A549 (cell line): ENCODE measurements around the gene PKLR. TPM values are rescaled to one million over a fixed set of nuclear protein-coding genes. Genes with fewer than 3 reads are reported as not detected.
A peak's percentile ranks its signal among the peaks of the same experiment; 100 is the strongest.

Source experiments
- ATAC-seq, 2 experiments: fragments of 200-7000 bp in 1 of 2; fragments of >200 bp in 1 of 2; cut with Nextera tagmentation in 1 of 2; cut with Tn5 transposase in 1 of 2; 3 replicates each; pipeline versions ENCODE4 v1.8.0 to v1.9.1; 2018 to 2020; ENCODE audit warnings: mild to moderate bottlenecking in 1 of 2, moderate library complexity in 1 of 2
- CTCF ChIA-PET: fragments of 300-600 bp; sonication (Branson Sonifier 250); formaldehyde crosslinking; extraction: SDS; loops from one replicate; lab custom pipeline; 2021; ENCODE audit warnings: antibody characterized with exemption, inconsistent platforms; lab: Yijun Ruan, JAX
- POLR2A ChIA-PET: fragments of 350-600 bp; formaldehyde crosslinking; extraction: SDS; loops from one replicate; lab custom pipeline; 2021; ENCODE audit warnings: antibody characterized with exemption, inconsistent platforms; lab: Yijun Ruan, JAX
- DNase-seq, 2 experiments: peaks; one replicate each; pipeline versions ENCODE4 v3.0.0 to v3.0.0-alpha.2; 2011 to 2016; ENCODE audit warnings: low read depth in 1 of 2, low spot score in 1 of 2
- FAIRE-seq: peaks from 2 replicates; lab custom pipeline; 2011; peaks lifted over from hg19 to GRCh38; lab: Jason Lieb, UNC
- H3K27ac ChIP-seq, 2 experiments: fragments of >200 bp; sonication (Bioruptor Twin); formaldehyde crosslinking; 3 replicates each; pipeline ENCODE4 v1.5.1; 2016 to 2017
- H3K4me1 ChIP-seq: fragments of >200 bp; sonication (Bioruptor Twin); formaldehyde crosslinking; 3 replicates; pipeline ENCODE4 v1.6.1; 2016
- H3K4me2 ChIP-seq: fragments of >200 bp; sonication (Bioruptor Twin); formaldehyde crosslinking; 3 replicates; pipeline ENCODE4 v1.6.1; 2016
- H3K4me3 ChIP-seq: fragments of >200 bp; sonication (Bioruptor Twin); formaldehyde crosslinking; 3 replicates; pipeline ENCODE4 v1.5.1; 2016
- H3K9me3 ChIP-seq: fragments of >200 bp; sonication (Bioruptor Twin); formaldehyde crosslinking; 3 replicates; pipeline ENCODE4 v1.6.1; 2016
- CBX8 ChIP-seq: fragments of 200-600 bp; sonication (generic); IDR thresholded peaks from 2 replicates; pipeline ENCODE4 v1.6.1; 2016
- CHD2 ChIP-seq: fragments of 150-350 bp; IDR thresholded peaks from 2 replicates; pipeline ENCODE4 v1.6.1; 2014; ENCODE audit warnings: low read length; ENCODE audit not compliant: partially characterized antibody
- EHF ChIP-seq: fragments of 250-450 bp; sonication (Bioruptor Pico); IDR thresholded peaks from 2 replicates; pipeline ENCODE4 v1.5.0; 2020; ENCODE audit warnings: mild to moderate bottlenecking
- ESRRA ChIP-seq: fragments of 150-350 bp; IDR thresholded peaks from 2 replicates; pipeline ENCODE4 v1.6.1; 2014; ENCODE audit warnings: mild to moderate bottlenecking, low read length, borderline replicate concordance
- FOSB ChIP-seq: fragments of 250-450 bp; sonication (Bioruptor Pico); IDR thresholded peaks from 2 replicates; pipeline ENCODE4 v1.5.0; 2020; ENCODE audit warnings: mild to moderate bottlenecking, moderate library complexity
- HDAC2 ChIP-seq: fragments of 200-600 bp; sonication (generic); IDR thresholded peaks from 2 replicates; pipeline ENCODE4 v1.6.1; 2016
- HEYL ChIP-seq: fragments of 250-450 bp; sonication (Bioruptor Pico); IDR thresholded peaks from 2 replicates; pipeline ENCODE4 v1.8.0; 2021; ENCODE audit warnings: mild to moderate bottlenecking, moderate library complexity
- HOXA7 ChIP-seq: fragments of 250-450 bp; sonication (Bioruptor Pico); IDR thresholded peaks from 2 replicates; pipeline ENCODE4 v1.5.0; 2020; ENCODE audit warnings: mild to moderate bottlenecking, moderate library complexity
- HOXB5 ChIP-seq: fragments of 250-450 bp; sonication (Bioruptor Pico); IDR thresholded peaks from 2 replicates; pipeline ENCODE4 v1.5.0; 2020; ENCODE audit warnings: mild to moderate bottlenecking, moderate library complexity
- JUN ChIP-seq, 2 experiments: fragments of >200 bp; sonication (Bioruptor Twin); formaldehyde crosslinking; IDR thresholded peaks; 2 replicates in 1 of 2; 3 replicates in 1 of 2; pipeline ENCODE4 v1.6.1; 2016 to 2017
- KDM5A ChIP-seq: fragments of 200-600 bp; sonication (generic); IDR thresholded peaks from 2 replicates; pipeline ENCODE4 v1.6.1; 2016; ENCODE audit warnings: antibody characterized with exemption, mild to moderate bottlenecking
- NFE2L2 ChIP-seq: fragments of 150-350 bp; conservative IDR thresholded peaks from 2 replicates; pipeline ENCODE4 v1.6.1; 2014; ENCODE audit warnings: low read length
- PHF8 ChIP-seq: fragments of 200-600 bp; sonication (generic); IDR thresholded peaks from 2 replicates; pipeline ENCODE4 v1.6.1; 2016; ENCODE audit warnings: low read depth, mild to moderate bottlenecking, antibody characterized with exemption, moderate library complexity, borderline replicate concordance
- POLR2A ChIP-seq: IDR thresholded peaks from 2 replicates; pipeline ENCODE4 v1.6.1; 2012; ENCODE audit warnings: mild to moderate bottlenecking, low read length
- POLR2AphosphoS2 ChIP-seq: conservative IDR thresholded peaks from 2 replicates; pipeline ENCODE4 v1.6.1; 2012; ENCODE audit warnings: low read length, improper control_type of control experiment, inconsistent platforms
- RFX5 ChIP-seq: fragments of 450-650 bp; IDR thresholded peaks from 2 replicates; pipeline ENCODE4 v1.7.1; 2014; ENCODE audit warnings: antibody characterized with exemption, mild to moderate bottlenecking, moderate library complexity
- WGBS: methylation state at CpG from one replicate; pipeline ENCODE4 v1.1.6; 2017; ENCODE audit errors: missing lambda C conversion rate; 5-methylcytosine and 5-hydroxymethylcytosine counted together
- polyA plus RNA-seq, 4 experiments: library from polyadenylated mRNA; depleted of rRNA in 3 of 4; stranded (reverse); fragments of >200 nt; fragmentation: RNase III in 1 of 4; extraction: RNeasy Plus Mini Kit Qiagen cat#74134 plus additional on column Dnase treatment in 1 of 4; gene quantifications; 2 replicates in 3 of 4; 3 replicates in 1 of 4; pipeline ENCODE4 v1.2.3, GENCODE V29; 2011 to 2017
- TF ChIP-seq, protein P1 (sequence below): fragments of 250-450 bp; sonication (Bioruptor Pico); IDR thresholded peaks from 2 replicates; pipeline ENCODE4 v1.5.0; 2021; ENCODE audit warnings: mild to moderate bottlenecking, moderate library complexity, borderline replicate concordance
- TF ChIP-seq, protein P2 (sequence below): fragments of 450-650 bp; IDR thresholded peaks from 2 replicates; pipeline ENCODE4 v1.6.1; 2014; ENCODE audit warnings: antibody characterized with exemption
- TF ChIP-seq, protein P3 (sequence below): fragments of 200-600 bp; sonication (generic); IDR thresholded peaks from 2 replicates; pipeline ENCODE4 v1.6.1; 2016; ENCODE audit warnings: antibody characterized with exemption, mild to moderate bottlenecking, moderate library complexity
- TF ChIP-seq, protein P4 (sequence below): IDR thresholded peaks from 2 replicates; pipeline ENCODE4 v1.6.1; 2012
- TF ChIP-seq, protein P5 (sequence below): fragments of >200 bp; sonication (Bioruptor Twin); formaldehyde crosslinking; IDR thresholded peaks from 3 replicates; pipeline ENCODE4 v1.6.1; 2016

The PKLR gene
- polyA plus RNA-seq, 2 of the 4 experiments (the other 2 are of a cell fraction): 0.03 TPM; not detected in 1

DNA sequence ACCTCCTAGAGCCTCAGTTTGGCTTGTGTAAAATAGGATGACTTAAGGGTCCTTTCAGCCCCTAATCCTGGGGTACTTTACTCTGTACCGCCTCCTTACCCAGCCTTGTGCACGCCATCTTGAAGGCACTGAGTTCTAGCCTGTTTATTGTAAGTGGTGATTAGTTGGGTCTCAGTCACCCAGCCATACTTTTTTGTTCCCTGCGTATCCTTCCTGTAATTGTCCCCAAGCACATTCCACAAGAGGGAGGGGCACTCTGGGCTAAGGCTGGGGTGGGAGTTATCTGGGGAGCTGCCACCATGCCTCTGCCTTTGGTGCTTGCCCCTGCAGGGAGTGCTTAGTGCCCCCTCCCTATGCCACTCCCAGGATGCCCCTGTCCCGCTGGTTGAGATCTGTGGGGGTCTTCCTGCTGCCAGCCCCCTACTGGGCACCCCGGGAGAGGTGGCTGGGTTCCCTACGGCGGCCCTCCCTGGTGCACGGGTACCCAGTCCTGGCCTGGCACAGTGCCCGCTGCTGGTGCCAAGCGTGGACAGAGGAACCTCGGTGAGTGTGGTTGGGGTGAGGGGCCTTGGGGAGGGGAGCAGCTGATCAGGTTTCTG lies 8.3 kb upstream of the PKLR start:
- Histone ChIP-seq H3K4me1 (peaks cover 27% of the 10 kb centered on the region), H3K4me2 (peak overlapping the region; percentile 100), H3K4me3 (peak overlapping the region; percentile 97), H3K9me3 (no peaks in the 10 kb centered on the region), H3K27ac (peak overlapping the region; percentile 93 to 95)
- ATAC-seq: peak; percentile 16 to 27; a peak in 4 of 6 replicates
- DNase-seq: peak in 1 of 2 experiments; percentile 33
- TF ChIP-seq CHD2 (no peak), JUN (IDR thresholded peaks at IDR 0.05) (0 out of 5 replicates have a peak, but pooled peaks of 1 of the 2 experiments have one; percentile 20)
- ChIA-PET POLR2A (interaction anchor here (0.6 kb wide), 1 partner anchor 100 kb away, joined by 3 read pairs; no protein-coding TSS in a partner anchor), CTCF (interaction anchor here (0.6 to 5.9 kb wide), 3 partner anchors 13 to 59 kb away, joined by 3 to 41 read pairs (median 14); no protein-coding TSS in a partner anchor)
- no peak for FAIRE-seq
- WGBS: 15% methylated on average over 9 of the region's 11 CpGs

DNA sequence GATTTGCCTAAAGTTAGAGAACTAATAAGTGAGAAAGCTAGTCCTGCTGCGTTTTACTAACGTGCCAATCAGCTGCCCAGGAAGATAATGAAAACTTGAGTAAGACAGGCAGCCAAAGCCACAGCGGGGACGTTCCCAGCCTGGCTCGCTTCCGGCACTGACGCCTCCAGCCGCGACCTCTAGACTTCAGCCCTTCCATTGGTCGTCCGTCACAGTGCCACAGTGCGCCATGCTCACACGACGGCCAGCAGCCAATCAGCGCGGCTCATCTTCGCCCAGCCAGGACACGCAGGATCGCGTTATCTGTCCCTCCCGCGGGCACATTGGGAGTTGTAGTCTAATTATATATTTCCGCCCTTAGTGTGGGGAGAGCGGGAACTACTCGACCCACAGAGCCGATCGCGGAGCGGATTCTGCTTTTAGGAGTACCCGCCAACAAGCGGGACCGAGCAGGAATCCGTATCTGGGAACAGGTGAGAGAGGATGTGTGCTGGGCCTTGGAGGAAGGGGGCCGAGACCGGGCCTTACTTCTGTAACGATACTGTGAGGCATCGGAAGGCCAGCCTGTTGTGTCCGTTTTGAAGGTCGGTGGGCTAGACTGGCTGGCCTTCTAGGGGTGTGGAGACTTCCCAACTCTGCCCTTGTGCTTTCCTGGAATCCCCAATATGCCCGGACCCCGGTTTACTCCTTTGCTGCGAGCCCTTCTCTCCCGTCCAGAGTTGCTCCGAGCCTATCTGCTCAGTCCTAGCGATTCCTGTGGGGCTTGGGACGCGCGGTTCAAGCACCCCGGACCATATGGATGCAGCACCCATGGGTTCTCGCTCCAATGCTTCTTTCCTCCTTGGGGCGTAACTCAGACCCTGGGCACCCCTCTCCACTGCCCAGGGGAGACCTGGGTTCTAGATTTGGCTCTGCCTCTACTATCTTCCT lies 7.5 kb upstream of the PKLR start, which contains the start of gene FDPS:
TSS of gene FDPS (plus strand) at position 374 of the 930 bp plus-strand sequence. CDS start 924 bp downstream, outside the sequence.
- peak; percentile 98 for ATAC-seq
- WGBS: 2% methylated on average over 51 of the region's 51 CpGs
- FAIRE-seq: peak; percentile 43

More for the DNA sequence above, 7.5 kb upstream of the PKLR start, which contains the start of gene FDPS:
- Histone ChIP-seq H3K4me1 (peaks cover 27% of the 10 kb centered on the region), H3K4me3 (peak within 1 kb of the TSS; percentile 97), H3K9me3 (no peaks in the 10 kb centered on the region), H3K27ac (peak within 1 kb of the TSS; percentile 93 to 95)
- POLR2A ChIA-PET: interaction anchor here (0.5 to 1.0 kb wide), 4 partner anchors 30 to 47 kb away, joined by 3 to 7 read pairs (median 3); partner anchors contain the start of gene SCAMP3
- DNase-seq: peak; percentile 98 to 99
- peak; percentile 64 for TF ChIP-seq PHF8
- TF ChIP-seq POLR2AphosphoS2: 0 out of 2 replicates have a peak, but pooled peaks have one; percentile 15
- no peak for TF ChIP-seq HOXA7
- no peak for TF ChIP-seq EHF (CRISPR knock-in tag)
- TF ChIP-seq, protein P1, sequence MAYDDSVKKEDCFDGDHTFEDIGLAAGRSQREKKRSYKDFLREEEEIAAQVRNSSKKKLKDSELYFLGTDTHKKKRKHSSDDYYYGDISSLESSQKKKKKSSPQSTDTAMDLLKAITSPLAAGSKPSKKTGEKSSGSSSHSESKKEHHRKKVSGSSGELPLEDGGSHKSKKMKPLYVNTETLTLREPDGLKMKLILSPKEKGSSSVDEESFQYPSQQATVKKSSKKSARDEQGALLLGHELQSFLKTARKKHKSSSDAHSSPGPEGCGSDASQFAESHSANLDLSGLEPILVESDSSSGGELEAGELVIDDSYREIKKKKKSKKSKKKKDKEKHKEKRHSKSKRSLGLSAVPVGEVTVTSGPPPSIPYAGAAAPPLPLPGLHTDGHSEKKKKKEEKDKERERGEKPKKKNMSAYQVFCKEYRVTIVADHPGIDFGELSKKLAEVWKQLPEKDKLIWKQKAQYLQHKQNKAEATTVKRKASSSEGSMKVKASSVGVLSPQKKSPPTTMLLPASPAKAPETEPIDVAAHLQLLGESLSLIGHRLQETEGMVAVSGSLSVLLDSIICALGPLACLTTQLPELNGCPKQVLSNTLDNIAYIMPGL: no peak
- no peak for TF ChIP-seq NFE2L2
- TF ChIP-seq HOXB5: no peak
- no peak for TF ChIP-seq HEYL (CRISPR knock-in tag)
- TF ChIP-seq, protein P2, sequence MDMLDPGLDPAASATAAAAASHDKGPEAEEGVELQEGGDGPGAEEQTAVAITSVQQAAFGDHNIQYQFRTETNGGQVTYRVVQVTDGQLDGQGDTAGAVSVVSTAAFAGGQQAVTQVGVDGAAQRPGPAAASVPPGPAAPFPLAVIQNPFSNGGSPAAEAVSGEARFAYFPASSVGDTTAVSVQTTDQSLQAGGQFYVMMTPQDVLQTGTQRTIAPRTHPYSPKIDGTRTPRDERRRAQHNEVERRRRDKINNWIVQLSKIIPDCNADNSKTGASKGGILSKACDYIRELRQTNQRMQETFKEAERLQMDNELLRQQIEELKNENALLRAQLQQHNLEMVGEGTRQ: peak; percentile 83
- peak; percentile 74 for TF ChIP-seq POLR2A
- TF ChIP-seq FOSB: no peak
- TF ChIP-seq, protein P3, sequence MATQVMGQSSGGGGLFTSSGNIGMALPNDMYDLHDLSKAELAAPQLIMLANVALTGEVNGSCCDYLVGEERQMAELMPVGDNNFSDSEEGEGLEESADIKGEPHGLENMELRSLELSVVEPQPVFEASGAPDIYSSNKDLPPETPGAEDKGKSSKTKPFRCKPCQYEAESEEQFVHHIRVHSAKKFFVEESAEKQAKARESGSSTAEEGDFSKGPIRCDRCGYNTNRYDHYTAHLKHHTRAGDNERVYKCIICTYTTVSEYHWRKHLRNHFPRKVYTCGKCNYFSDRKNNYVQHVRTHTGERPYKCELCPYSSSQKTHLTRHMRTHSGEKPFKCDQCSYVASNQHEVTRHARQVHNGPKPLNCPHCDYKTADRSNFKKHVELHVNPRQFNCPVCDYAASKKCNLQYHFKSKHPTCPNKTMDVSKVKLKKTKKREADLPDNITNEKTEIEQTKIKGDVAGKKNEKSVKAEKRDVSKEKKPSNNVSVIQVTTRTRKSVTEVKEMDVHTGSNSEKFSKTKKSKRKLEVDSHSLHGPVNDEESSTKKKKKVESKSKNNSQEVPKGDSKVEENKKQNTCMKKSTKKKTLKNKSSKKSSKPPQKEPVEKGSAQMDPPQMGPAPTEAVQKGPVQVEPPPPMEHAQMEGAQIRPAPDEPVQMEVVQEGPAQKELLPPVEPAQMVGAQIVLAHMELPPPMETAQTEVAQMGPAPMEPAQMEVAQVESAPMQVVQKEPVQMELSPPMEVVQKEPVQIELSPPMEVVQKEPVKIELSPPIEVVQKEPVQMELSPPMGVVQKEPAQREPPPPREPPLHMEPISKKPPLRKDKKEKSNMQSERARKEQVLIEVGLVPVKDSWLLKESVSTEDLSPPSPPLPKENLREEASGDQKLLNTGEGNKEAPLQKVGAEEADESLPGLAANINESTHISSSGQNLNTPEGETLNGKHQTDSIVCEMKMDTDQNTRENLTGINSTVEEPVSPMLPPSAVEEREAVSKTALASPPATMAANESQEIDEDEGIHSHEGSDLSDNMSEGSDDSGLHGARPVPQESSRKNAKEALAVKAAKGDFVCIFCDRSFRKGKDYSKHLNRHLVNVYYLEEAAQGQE: peak; percentile 77
- TF ChIP-seq HDAC2: no peak
- peak; percentile 80 for TF ChIP-seq CHD2
- TF ChIP-seq KDM5A: 0 out of 2 replicates have a peak, but pooled peaks have one; percentile 36
- TF ChIP-seq RFX5: 0 out of 2 replicates have a peak, but pooled peaks have one; percentile 51
- no peak for TF ChIP-seq ESRRA
- TF ChIP-seq, protein P4, sequence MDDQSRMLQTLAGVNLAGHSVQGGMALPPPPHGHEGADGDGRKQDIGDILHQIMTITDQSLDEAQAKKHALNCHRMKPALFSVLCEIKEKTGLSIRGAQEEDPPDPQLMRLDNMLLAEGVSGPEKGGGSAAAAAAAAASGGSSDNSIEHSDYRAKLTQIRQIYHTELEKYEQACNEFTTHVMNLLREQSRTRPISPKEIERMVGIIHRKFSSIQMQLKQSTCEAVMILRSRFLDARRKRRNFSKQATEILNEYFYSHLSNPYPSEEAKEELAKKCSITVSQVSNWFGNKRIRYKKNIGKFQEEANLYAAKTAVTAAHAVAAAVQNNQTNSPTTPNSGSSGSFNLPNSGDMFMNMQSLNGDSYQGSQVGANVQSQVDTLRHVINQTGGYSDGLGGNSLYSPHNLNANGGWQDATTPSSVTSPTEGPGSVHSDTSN: no peak
- TF ChIP-seq CBX8: no peak
- TF ChIP-seq, protein P5, sequence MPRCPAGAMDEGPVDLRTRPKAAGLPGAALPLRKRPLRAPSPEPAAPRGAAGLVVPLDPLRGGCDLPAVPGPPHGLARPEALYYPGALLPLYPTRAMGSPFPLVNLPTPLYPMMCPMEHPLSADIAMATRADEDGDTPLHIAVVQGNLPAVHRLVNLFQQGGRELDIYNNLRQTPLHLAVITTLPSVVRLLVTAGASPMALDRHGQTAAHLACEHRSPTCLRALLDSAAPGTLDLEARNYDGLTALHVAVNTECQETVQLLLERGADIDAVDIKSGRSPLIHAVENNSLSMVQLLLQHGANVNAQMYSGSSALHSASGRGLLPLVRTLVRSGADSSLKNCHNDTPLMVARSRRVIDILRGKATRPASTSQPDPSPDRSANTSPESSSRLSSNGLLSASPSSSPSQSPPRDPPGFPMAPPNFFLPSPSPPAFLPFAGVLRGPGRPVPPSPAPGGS: peak; percentile 56; the same call in 1 of the 3 replicates
- TF ChIP-seq, all 56 proteins: peak for 9
- CTCF ChIA-PET: interaction anchor here (0.6 to 7.1 kb wide), 11 partner anchors 14 to 287 kb away, joined by 3 to 54 read pairs (median 5); partner anchors contain the start of gene MTX1
- peak within 1 kb of the TSS; percentile 100 for H3K4me2 ChIP-seq
